ENCODE measurements around the gene ANKRD50. TPM values are rescaled to one million over a fixed set of nuclear protein-coding genes. Genes with fewer than 3 reads are reported as not detected.

ANKRD50 gene
- total and polyA plus RNA-seq, 9 of the 15 experiments (the other 6 are each of a cell fraction or from before 2014, with no cell fraction given) = 2.0 to 8.0 (median 6.2) TPM

- TF ChIP-seq STAG1 (CRISPR knock-in tag; IDR thresholded peaks at IDR 0.05; ENCODE audit: borderline replicate concordance) = no peak
- peak; percentile 79 for TF ChIP-seq EGR1 (conservative IDR thresholded peaks at IDR 0.05)
- no peak for TF ChIP-seq SREBF2 (CRISPR knock-in tag; IDR thresholded peaks at IDR 0.05)
- TF ChIP-seq ZNF239 (CRISPR knock-in tag; IDR thresholded peaks at IDR 0.05) = no peak
- no peak for TF ChIP-seq FOXK1 (CRISPR knock-in tag; IDR thresholded peaks at IDR 0.05; ENCODE audit: borderline replicate concordance)
- peak; percentile 57; the same call in 1 of the 2 replicates for TF ChIP-seq NCOR1 (IDR thresholded peaks at IDR 0.05)
- no peak for TF ChIP-seq CSDE1 (IDR thresholded peaks at IDR 0.05)
- TF ChIP-seq HNRNPL (IDR thresholded peaks at IDR 0.05; ENCODE audit: low read depth, low read length) = no peak; the same call in 1 of the 2 replicates
- TF ChIP-seq SIN3A (IDR thresholded peaks at IDR 0.05; ENCODE audit: borderline replicate concordance in 2 of 2, control insufficient read depth in 1 of 2, low read depth in 2 of 2, low read length in 2 of 2) = no peak
- TF ChIP-seq CTCF (IDR thresholded peaks at IDR 0.05 in 2 of 3, conservative IDR thresholded peaks at IDR 0.05 in 1 of 3; ENCODE audit: insufficient read depth in 2 of 3, low read depth in 1 of 3, low read length in 3 of 3) = no peak
- no peak for TF ChIP-seq ZBTB33 (CRISPR knock-in tag; IDR thresholded peaks at IDR 0.05)
- no peak for TF ChIP-seq ZNF212 (CRISPR knock-in tag; IDR thresholded peaks at IDR 0.05)
- TF ChIP-seq TRIM28 (IDR thresholded peaks at IDR 0.05) = no peak
- TF ChIP-seq PHF20 (IDR thresholded peaks at IDR 0.05; ENCODE audit: partially characterized antibody) = no peak
- no peak for TF ChIP-seq ZNF184 (CRISPR knock-in tag; IDR thresholded peaks at IDR 0.05)
- TF ChIP-seq BCLAF1 (IDR thresholded peaks at IDR 0.05; ENCODE audit: borderline replicate concordance in 1 of 2, control insufficient read depth in 1 of 2, low read depth in 2 of 2, low read length in 1 of 2) = 0 out of 4 replicates have a peak, but pooled peaks of 1 of the 2 experiments have one; percentile 27
- no peak for TF ChIP-seq SMC3 (conservative IDR thresholded peaks at IDR 0.05; ENCODE audit: insufficient read depth, low read depth, low read length)
- no peak for TF ChIP-seq GABPB1 (CRISPR knock-in tag; IDR thresholded peaks at IDR 0.05)
- peak; percentile 77 for TF ChIP-seq SOX6 (IDR thresholded peaks at IDR 0.05)
- TF ChIP-seq ZNF316 (IDR thresholded peaks at IDR 0.05) = no peak
- TF ChIP-seq PCBP1 (IDR thresholded peaks at IDR 0.05; ENCODE audit: low read depth, low read length, poor library complexity, severe bottlenecking) = peak; percentile 15
- no peak for TF ChIP-seq RBM15 (IDR thresholded peaks at IDR 0.05; ENCODE audit: insufficient read depth, low read length)
These were observed at the start of gene ANKRD50 (continued) for GRCh38 chr4:124712372-124713184.
